ENCODE measurements around the gene KCNN2. TPM values are rescaled to one million over a fixed set of nuclear protein-coding genes. Genes with fewer than 3 reads are reported as not detected.
A peak's percentile ranks its signal among the peaks of the same experiment; 100 is the strongest.

The KCNN2 gene
- polyA plus RNA-seq, 1 donor, result 0.48 TPM

- no peak overlapping the region for H3K4me3 ChIP-seq (ENCODE audit: low read length)
- H3K27ac ChIP-seq (ENCODE audit: low read length), result no peak overlapping the region
- no peaks in the 10 kb centered on the region for H3K36me3 ChIP-seq (ENCODE audit: control insufficient read depth, insufficient read depth, low read length)
- no CpG with 5 or more reads among the region's 1 CpG for WGBS (ENCODE audit: insufficient coverage, low lambda C conversion rate)
- H3K27me3 ChIP-seq (ENCODE audit: control insufficient read depth, insufficient read depth, low read length), result no peaks in the 10 kb centered on the region
- no peaks in the 10 kb centered on the region for H3K9me3 ChIP-seq (ENCODE audit: control insufficient read depth, low read depth, low read length)
- no peak for DNase-seq
- H3K4me1 ChIP-seq (ENCODE audit: control insufficient read depth, insufficient read depth, low read length), result no peaks in the 10 kb centered on the region
These were observed 85.4 kb downstream of the KCNN2 start for GRCh38 chr5:114447084-114447773.

- DNase-seq, result no peak
- H3K27me3 ChIP-seq (ENCODE audit: control insufficient read depth, insufficient read depth, low read length), result no peaks in the 10 kb centered on the region
- no peaks in the 10 kb centered on the region for H3K4me1 ChIP-seq (ENCODE audit: control insufficient read depth, insufficient read depth, low read length)
- no peak overlapping the region for H3K4me3 ChIP-seq (ENCODE audit: low read length)
- no peak overlapping the region for H3K27ac ChIP-seq (ENCODE audit: low read length)
- WGBS (ENCODE audit: insufficient coverage, low lambda C conversion rate), result 62% methylated on average over 3 of the region's 4 CpGs
- no peaks in the 10 kb centered on the region for H3K9me3 ChIP-seq (ENCODE audit: control insufficient read depth, low read depth, low read length)
- H3K36me3 ChIP-seq (ENCODE audit: control insufficient read depth, insufficient read depth, low read length), result no peaks in the 10 kb centered on the region
These were observed 86.6 kb downstream of the KCNN2 start for GRCh38 chr5:114448481-114448880.

- no peaks in the 10 kb centered on the region for H3K27me3 ChIP-seq (ENCODE audit: control insufficient read depth, insufficient read depth, low read length)
- H3K36me3 ChIP-seq (ENCODE audit: control insufficient read depth, insufficient read depth, low read length), result no peaks in the 10 kb centered on the region
- WGBS (ENCODE audit: insufficient coverage, low lambda C conversion rate), result no CpG with 5 or more reads among the region's 16 CpGs
- no peak overlapping the region for H3K27ac ChIP-seq (ENCODE audit: low read length)
- H3K4me3 ChIP-seq (ENCODE audit: low read length), result no peak overlapping the region
- H3K9me3 ChIP-seq (ENCODE audit: control insufficient read depth, low read depth, low read length), result no peaks in the 10 kb centered on the region
- no peaks in the 10 kb centered on the region for H3K4me1 ChIP-seq (ENCODE audit: control insufficient read depth, insufficient read depth, low read length)
- DNase-seq, result peak; percentile 18 to 24
These were observed 88.1 kb downstream of the KCNN2 start for GRCh38 chr5:114449860-114450421.

- WGBS (ENCODE audit: insufficient coverage, low lambda C conversion rate), result 100% methylated on average over 1 of the region's 3 CpGs
These were observed 88.6 kb downstream of the KCNN2 start for GRCh38 chr5:114450437-114450836.

GRCh38 chr5:114458726-114459125 lies 96.9 kb downstream of the KCNN2 start:
- Histone ChIP-seq H3K27ac (ENCODE audit: low read length) (no peak overlapping the region), H3K27me3 (ENCODE audit: control insufficient read depth, insufficient read depth, low read length) (no peaks in the 10 kb centered on the region), H3K36me3 (ENCODE audit: control insufficient read depth, insufficient read depth, low read length) (no peaks in the 10 kb centered on the region), H3K9me3 (ENCODE audit: control insufficient read depth, low read depth, low read length) (no peaks in the 10 kb centered on the region), H3K4me1 (ENCODE audit: control insufficient read depth, insufficient read depth, low read length) (no peaks in the 10 kb centered on the region), H3K4me3 (ENCODE audit: low read length) (no peak overlapping the region)
- no peak for DNase-seq
- no CpG with 5 or more reads among the region's 5 CpGs for WGBS (ENCODE audit: insufficient coverage, low lambda C conversion rate)

More at GRCh38 chr5:114450437-114450836, 88.6 kb downstream of the KCNN2 start:
- DNase-seq, result peak in 1 of 2 donors; percentile 1
- Histone ChIP-seq H3K27me3 (ENCODE audit: control insufficient read depth, insufficient read depth, low read length) (no peaks in the 10 kb centered on the region), H3K9me3 (ENCODE audit: control insufficient read depth, low read depth, low read length) (no peaks in the 10 kb centered on the region), H3K36me3 (ENCODE audit: control insufficient read depth, insufficient read depth, low read length) (no peaks in the 10 kb centered on the region), H3K27ac (ENCODE audit: low read length) (no peak overlapping the region), H3K4me1 (ENCODE audit: control insufficient read depth, insufficient read depth, low read length) (no peaks in the 10 kb centered on the region), H3K4me3 (ENCODE audit: low read length) (no peak overlapping the region)

- WGBS (ENCODE audit: insufficient coverage, low lambda C conversion rate), result 93% methylated on average over 2 of the region's 5 CpGs
- no peak overlapping the region for H3K27ac ChIP-seq (ENCODE audit: low read length)
- no peaks in the 10 kb centered on the region for H3K27me3 ChIP-seq (ENCODE audit: control insufficient read depth, insufficient read depth, low read length)
- no peaks in the 10 kb centered on the region for H3K4me1 ChIP-seq (ENCODE audit: control insufficient read depth, insufficient read depth, low read length)
- H3K9me3 ChIP-seq (ENCODE audit: control insufficient read depth, low read depth, low read length), result no peaks in the 10 kb centered on the region
- no peak overlapping the region for H3K4me3 ChIP-seq (ENCODE audit: low read length)
- no peak for DNase-seq
- H3K36me3 ChIP-seq (ENCODE audit: control insufficient read depth, insufficient read depth, low read length), result no peaks in the 10 kb centered on the region
These were observed 105.3 kb downstream of the KCNN2 start for GRCh38 chr5:114467171-114467570.

- no peaks in the 10 kb centered on the region for H3K36me3 ChIP-seq (ENCODE audit: control insufficient read depth, insufficient read depth, low read length)
- no peak overlapping the region for H3K27ac ChIP-seq (ENCODE audit: low read length)
- H3K4me1 ChIP-seq (ENCODE audit: control insufficient read depth, insufficient read depth, low read length), result no peaks in the 10 kb centered on the region
- no peak overlapping the region for H3K4me3 ChIP-seq (ENCODE audit: low read length)
- DNase-seq, result no peak
- WGBS (ENCODE audit: insufficient coverage, low lambda C conversion rate), result no CpG with 5 or more reads among the region's 3 CpGs
- H3K27me3 ChIP-seq (ENCODE audit: control insufficient read depth, insufficient read depth, low read length), result no peaks in the 10 kb centered on the region
- no peaks in the 10 kb centered on the region for H3K9me3 ChIP-seq (ENCODE audit: control insufficient read depth, low read depth, low read length)
These were observed 105.9 kb downstream of the KCNN2 start for GRCh38 chr5:114467729-114468128.

GRCh38 chr5:114469372-114469771 lies 107.5 kb downstream of the KCNN2 start:
- WGBS (ENCODE audit: insufficient coverage, low lambda C conversion rate), result no CpG with 5 or more reads among the region's 4 CpGs
- DNase-seq, result no peak
- no peak overlapping the region for H3K4me3 ChIP-seq (ENCODE audit: low read length)

GRCh38 chr5:114471529-114471928 lies 109.7 kb downstream of the KCNN2 start:
- H3K9me3 ChIP-seq (ENCODE audit: control insufficient read depth, low read depth, low read length), result no peaks in the 10 kb centered on the region
- no peaks in the 10 kb centered on the region for H3K4me1 ChIP-seq (ENCODE audit: control insufficient read depth, insufficient read depth, low read length)
- no peaks in the 10 kb centered on the region for H3K36me3 ChIP-seq (ENCODE audit: control insufficient read depth, insufficient read depth, low read length)
- H3K4me3 ChIP-seq (ENCODE audit: low read length), result no peak overlapping the region
- H3K27me3 ChIP-seq (ENCODE audit: control insufficient read depth, insufficient read depth, low read length), result no peaks in the 10 kb centered on the region
- 82% methylated on average over 2 of the region's 2 CpGs for WGBS (ENCODE audit: insufficient coverage, low lambda C conversion rate)
- DNase-seq, result no peak
- no peak overlapping the region for H3K27ac ChIP-seq (ENCODE audit: low read length)

More at GRCh38 chr5:114469372-114469771, 107.5 kb downstream of the KCNN2 start:
- Histone ChIP-seq H3K27me3 (ENCODE audit: control insufficient read depth, insufficient read depth, low read length) (no peaks in the 10 kb centered on the region), H3K4me1 (ENCODE audit: control insufficient read depth, insufficient read depth, low read length) (no peaks in the 10 kb centered on the region), H3K27ac (ENCODE audit: low read length) (no peak overlapping the region), H3K9me3 (ENCODE audit: control insufficient read depth, low read depth, low read length) (no peaks in the 10 kb centered on the region), H3K36me3 (ENCODE audit: control insufficient read depth, insufficient read depth, low read length) (no peaks in the 10 kb centered on the region)

- H3K9me3 ChIP-seq (ENCODE audit: control insufficient read depth, low read depth, low read length), result no peaks in the 10 kb centered on the region
- H3K4me1 ChIP-seq (ENCODE audit: control insufficient read depth, insufficient read depth, low read length), result no peaks in the 10 kb centered on the region
- DNase-seq, result no peak
- H3K4me3 ChIP-seq (ENCODE audit: low read length), result no peak overlapping the region
- H3K27ac ChIP-seq (ENCODE audit: low read length), result no peak overlapping the region
- no peaks in the 10 kb centered on the region for H3K36me3 ChIP-seq (ENCODE audit: control insufficient read depth, insufficient read depth, low read length)
- 83% methylated on average over 1 of the region's 2 CpGs for WGBS (ENCODE audit: insufficient coverage, low lambda C conversion rate)
- H3K27me3 ChIP-seq (ENCODE audit: control insufficient read depth, insufficient read depth, low read length), result no peaks in the 10 kb centered on the region
These were observed 111.7 kb downstream of the KCNN2 start for GRCh38 chr5:114473541-114473940.
